GM12864 (cell line): Measurements from ENCODE around the gene KCNAB1.

Experiments
- DNase-seq: peaks from one replicate; pipeline ENCODE4 v3.0.0-alpha.2; 2011; ENCODE audit warnings: low read depth
- H3K4me3 ChIP-seq: 2 replicates; pipeline ENCODE4 v1.5.1; 2011; ENCODE audit warnings: mild to moderate bottlenecking, low read depth, low read length, control low read depth
- TF ChIP-seq, protein P1 (sequence below): IDR thresholded peaks from 2 replicates; pipeline ENCODE4 v1.5.1; 2011; ENCODE audit warnings: low read depth, mild to moderate bottlenecking, moderate library complexity, low read length, control low read depth, inconsistent platforms; ENCODE audit errors: missing control alignments

KCNAB1 gene

DNA sequence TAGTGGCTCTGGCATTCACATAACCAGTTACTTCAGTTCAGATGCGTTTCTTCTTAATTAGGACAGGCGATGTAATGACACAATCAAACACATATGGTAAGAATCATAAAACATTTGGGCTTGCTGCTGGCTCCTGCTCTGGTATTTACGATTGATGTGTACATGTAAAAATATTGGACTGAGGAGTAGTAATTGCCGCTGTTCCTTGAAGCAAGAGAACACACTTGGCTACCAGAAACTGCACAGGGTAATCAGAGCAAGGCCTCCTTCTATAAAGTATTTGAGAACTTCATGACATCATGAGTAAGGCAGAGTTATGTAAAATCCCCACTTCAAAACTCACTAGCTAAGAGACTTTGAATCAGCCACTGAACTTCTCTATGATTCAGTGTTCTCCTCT lies 276.5 kb downstream of the KCNAB1 start:
- no peak for DNase-seq
- H3K4me3 ChIP-seq, result no peak overlapping the region

DNA sequence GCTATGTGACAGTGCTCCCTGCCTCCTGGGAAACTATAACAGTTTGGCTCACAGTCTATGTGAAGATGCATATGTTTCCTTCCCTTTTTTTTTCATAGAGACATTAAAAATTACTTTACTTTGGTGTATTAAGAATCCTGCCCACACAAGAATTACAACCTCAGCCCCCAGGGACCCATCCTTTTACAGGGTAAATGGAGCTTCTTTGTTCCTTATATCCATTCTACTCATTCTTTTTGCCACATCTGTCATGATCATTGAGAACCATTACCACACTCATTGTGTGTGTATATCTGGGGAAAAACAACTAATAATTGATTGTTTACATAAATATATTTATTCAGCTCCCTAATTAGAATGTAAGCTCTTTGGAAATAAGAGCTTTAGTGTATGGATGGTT lies 277.2 kb downstream of the KCNAB1 start:
- H3K4me3 ChIP-seq, result no peak overlapping the region
- DNase-seq, result no peak
- TF ChIP-seq, protein P1, sequence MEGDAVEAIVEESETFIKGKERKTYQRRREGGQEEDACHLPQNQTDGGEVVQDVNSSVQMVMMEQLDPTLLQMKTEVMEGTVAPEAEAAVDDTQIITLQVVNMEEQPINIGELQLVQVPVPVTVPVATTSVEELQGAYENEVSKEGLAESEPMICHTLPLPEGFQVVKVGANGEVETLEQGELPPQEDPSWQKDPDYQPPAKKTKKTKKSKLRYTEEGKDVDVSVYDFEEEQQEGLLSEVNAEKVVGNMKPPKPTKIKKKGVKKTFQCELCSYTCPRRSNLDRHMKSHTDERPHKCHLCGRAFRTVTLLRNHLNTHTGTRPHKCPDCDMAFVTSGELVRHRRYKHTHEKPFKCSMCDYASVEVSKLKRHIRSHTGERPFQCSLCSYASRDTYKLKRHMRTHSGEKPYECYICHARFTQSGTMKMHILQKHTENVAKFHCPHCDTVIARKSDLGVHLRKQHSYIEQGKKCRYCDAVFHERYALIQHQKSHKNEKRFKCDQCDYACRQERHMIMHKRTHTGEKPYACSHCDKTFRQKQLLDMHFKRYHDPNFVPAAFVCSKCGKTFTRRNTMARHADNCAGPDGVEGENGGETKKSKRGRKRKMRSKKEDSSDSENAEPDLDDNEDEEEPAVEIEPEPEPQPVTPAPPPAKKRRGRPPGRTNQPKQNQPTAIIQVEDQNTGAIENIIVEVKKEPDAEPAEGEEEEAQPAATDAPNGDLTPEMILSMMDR, result no peak

More for the DNA sequence above, 276.5 kb downstream of the KCNAB1 start:
- TF ChIP-seq, protein P1, result no peak

DNA sequence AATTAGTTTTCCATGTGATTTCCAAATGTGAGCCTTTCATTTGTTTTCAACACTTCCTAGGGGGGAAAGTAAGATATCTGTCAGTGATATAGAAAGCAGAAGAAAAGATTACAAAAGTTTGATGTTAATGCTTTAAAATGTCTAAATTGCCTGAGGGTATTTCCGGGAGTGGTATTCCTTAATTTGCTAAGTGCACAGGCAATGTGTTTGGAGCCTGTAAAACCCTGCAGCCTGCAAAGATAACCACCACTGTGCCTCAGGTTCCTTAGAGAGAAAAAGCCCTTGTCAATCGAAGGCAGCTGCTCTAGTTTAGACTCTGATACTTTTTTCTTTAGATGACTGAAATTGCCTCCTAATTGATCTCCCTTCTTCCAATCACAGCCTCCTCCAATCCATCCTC lies 279.7 kb downstream of the KCNAB1 start:
- TF ChIP-seq, protein P1, result no peak
- no peak for DNase-seq
- H3K4me3 ChIP-seq, result no peak overlapping the region

DNA sequence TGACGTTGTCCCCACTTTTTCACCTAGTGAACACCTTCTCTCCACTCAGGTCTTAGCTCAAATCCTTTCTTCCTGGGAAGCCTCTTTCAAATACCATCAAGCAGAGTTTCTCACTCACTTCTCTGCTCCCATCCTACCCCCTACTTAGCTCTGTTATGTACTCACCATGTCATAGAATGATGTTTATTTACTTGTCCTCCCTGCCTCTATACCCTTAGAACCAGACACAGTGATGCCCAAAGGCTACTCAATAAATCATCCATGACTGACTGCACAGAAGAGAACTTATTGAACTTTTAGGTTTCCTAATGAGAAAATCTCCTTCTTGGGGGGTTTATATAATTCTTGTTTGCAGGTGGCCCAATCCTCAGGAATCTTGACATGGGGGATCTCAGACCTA lies 280.4 kb downstream of the KCNAB1 start:
- H3K4me3 ChIP-seq, result no peak overlapping the region
- TF ChIP-seq, protein P1, result no peak

DNA sequence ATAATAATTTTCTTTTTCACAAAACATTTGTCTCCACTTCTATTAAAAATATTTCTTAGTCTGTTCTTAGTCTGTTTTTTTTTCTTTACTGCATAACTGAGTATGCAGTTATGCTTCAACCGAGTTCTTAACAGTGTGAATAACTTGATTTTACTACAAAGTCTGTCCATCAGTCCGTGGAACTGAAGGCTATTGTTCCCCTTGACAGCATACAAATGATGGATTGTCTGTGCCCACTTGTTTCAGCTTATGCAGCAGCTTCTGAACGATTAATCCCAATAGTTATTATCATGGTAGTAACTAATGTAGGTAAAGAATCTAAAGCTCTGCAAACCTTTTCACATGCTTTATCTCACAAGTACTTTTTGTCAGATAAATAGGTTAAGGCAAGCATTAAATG lies 283.8 kb downstream of the KCNAB1 start:
- TF ChIP-seq, protein P1, result no peak
- H3K4me3 ChIP-seq, result no peak overlapping the region
- no peak for DNase-seq

More for the DNA sequence above, 280.4 kb downstream of the KCNAB1 start:
- DNase-seq, result no peak

DNA sequence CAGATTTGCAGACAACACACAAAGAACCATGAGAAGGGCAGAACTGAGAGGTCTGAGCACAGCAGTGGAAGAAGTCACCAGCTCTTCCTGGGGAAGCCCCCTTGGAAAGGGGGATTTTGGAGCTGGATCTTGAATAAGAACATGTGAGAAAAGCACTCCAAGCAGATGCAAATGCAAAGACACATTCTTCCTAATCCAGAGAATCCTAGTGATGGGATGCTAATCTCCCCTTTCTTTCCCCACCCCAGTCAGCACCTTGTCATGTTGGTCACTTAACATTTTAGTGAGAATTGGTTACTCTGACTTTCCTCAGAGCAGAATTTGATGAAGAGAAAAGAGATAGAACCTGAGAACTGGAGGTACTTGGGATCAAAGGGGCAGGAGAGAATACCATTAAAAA lies 286.0 kb downstream of the KCNAB1 start:
- DNase-seq, result no peak
- no peak overlapping the region for H3K4me3 ChIP-seq
- TF ChIP-seq, protein P1, result no peak

DNA sequence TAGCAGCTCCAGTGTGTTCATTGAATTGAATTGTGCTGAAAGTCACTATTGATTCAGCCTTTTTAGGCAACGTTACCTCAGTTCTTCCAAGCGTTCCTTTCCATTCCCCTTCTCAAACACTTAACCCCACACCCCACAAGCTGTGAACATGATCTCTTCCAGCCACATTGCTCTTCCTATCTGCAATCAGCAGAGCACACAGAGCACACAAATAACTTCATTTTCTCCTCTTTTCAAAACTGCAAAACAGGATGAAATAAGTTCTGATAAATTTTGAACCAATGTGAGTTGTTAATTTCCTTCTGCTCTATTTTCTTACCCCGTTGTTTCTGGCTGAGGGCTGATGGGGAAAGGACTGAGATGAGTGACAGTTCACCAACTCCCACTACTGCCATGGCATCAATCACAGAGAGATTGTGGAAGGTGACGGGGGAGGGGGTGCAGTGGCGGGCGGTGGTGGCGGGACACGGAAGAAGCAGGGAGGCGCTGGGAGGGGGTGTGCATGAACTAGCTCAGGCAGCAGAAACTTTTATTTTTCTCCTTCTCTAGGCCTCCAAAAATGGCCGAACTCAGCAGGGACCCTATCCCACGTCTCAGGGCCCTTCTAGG lies 287.3 kb downstream of the KCNAB1 start:
- no peak overlapping the region for H3K4me3 ChIP-seq
- TF ChIP-seq, protein P1, result no peak
- DNase-seq, result no peak
